Gastroesophageal sphincter (tissue), 4 donors: Measurements from ENCODE around the gene ADM. TPM values are rescaled to one million over a fixed set of nuclear protein-coding genes. Genes with fewer than 3 reads are reported as not detected.

Experiments
- ATAC-seq: fragments of 150-250 bp; one replicate; pipeline ENCODE4 v1.9.1; 2016; ENCODE audit warnings: mild to moderate bottlenecking, moderate library complexity
- H3K27ac ChIP-seq, 4 donors: fragments of 200-600 bp; sonication (generic) in 3 of 4; 1 replicate in 3 of 4; 2 replicates in 1 of 4; pipeline ENCODE4 v1.5.1; 2016 to 2019
- H3K27me3 ChIP-seq: fragments of 200-600 bp; sonication (generic); one replicate; pipeline ENCODE4 v1.5.1; 2019
- H3K36me3 ChIP-seq, 2 donors: fragments of 200-600 bp; sonication (generic); one replicate each; pipeline ENCODE4 v1.5.1; 2019; ENCODE audit warnings: control low read depth in 1 of 2
- H3K4me1 ChIP-seq, 3 donors: fragments of 200-600 bp; sonication (generic); 1 replicate in 2 of 3; 2 replicates in 1 of 3; pipeline ENCODE4 v1.5.1; 2016 to 2019; ENCODE audit warnings: control low read depth in 2 of 3
- H3K4me3 ChIP-seq, 2 donors: fragments of 200-600 bp; sonication (generic); one replicate each; pipeline ENCODE4 v1.5.1; 2019; ENCODE audit warnings: mild to moderate bottlenecking in 1 of 2, moderate library complexity in 1 of 2
- H3K9me3 ChIP-seq, 3 donors: fragments of 200-600 bp; sonication (generic); one replicate each; pipeline ENCODE4 v1.5.1; 2017 to 2019; ENCODE audit warnings: control low read depth in 2 of 3
- EP300 ChIP-seq: sonication (generic); formaldehyde crosslinking; IDR thresholded peaks from one replicate; pipeline ENCODE4 v1.6.1; 2017; ENCODE audit warnings: antibody characterized with exemption, mild to moderate bottlenecking
- POLR2A ChIP-seq, 2 donors: fragments of 450-650 bp; IDR thresholded peaks; one replicate each; pipeline ENCODE4 v1.6.1; 2017; ENCODE audit warnings: antibody characterized with exemption in 2 of 2, mild to moderate bottlenecking in 2 of 2, moderate library complexity in 1 of 2
- POLR2AphosphoS5 ChIP-seq: sonication (generic); formaldehyde crosslinking; IDR thresholded peaks from one replicate; pipeline ENCODE4 v1.6.1; 2017; ENCODE audit warnings: antibody characterized with exemption
- small RNA-seq, 4 donors: library from RNA; depleted of rRNA; stranded (forward); fragments of <200 nt; gene quantifications; one replicate each; pipeline ENCODE3, GENCODE V24; 2016
- total RNA-seq, 4 donors: library from RNA; depleted of rRNA; stranded (reverse); fragments of >200 nt; gene quantifications; one replicate each; pipeline ENCODE4 v1.1.0, GENCODE V29; 2016
- TF ChIP-seq, protein P1 (sequence below), 4 experiments: fragments of 200-600 bp in 2 of 4; fragments of 450-650 bp in 2 of 4; sonication (generic) in 1 of 4; IDR thresholded peaks; one replicate each; pipeline ENCODE4 v1.5.1; 2017 to 2019; ENCODE audit warnings: antibody characterized with exemption in 4 of 4, mild to moderate bottlenecking in 2 of 4, moderate library complexity in 2 of 4

Gene ADM
- total RNA-seq, 4 donors from 2014 or later: 36.3 to 108 (median 81.8) TPM

DNA sequence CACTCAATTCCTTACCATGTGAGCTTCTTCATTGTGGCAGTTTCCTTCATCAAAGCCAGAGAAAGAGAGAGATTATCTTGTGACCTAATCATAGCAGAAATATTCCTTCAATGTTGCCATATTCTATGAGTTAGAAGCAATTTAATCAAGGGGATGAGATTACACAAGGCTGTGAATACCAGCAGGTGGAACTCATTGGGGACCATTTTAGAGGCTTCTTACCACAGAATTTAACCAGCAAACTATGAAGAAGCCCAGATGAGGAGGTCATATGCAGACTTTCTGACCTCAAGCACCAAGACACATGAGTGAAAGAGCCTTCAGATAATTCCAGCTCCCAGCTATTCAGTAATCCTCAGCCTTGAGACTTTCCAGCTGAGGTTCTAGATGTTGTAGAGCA is 51.3 kb downstream of the ADM start:
- no peaks in the 10 kb centered on the region for H3K9me3 ChIP-seq
- H3K4me1 ChIP-seq: peaks cover 0 to 18% (median 10%) of the 10 kb centered on the region in 3 donors
- H3K27me3 ChIP-seq: no peaks in the 10 kb centered on the region
- no peaks in the 10 kb centered on the region for H3K36me3 ChIP-seq
- no peak for ATAC-seq
- no peak overlapping the region for H3K4me3 ChIP-seq
- TF ChIP-seq, protein P1, sequence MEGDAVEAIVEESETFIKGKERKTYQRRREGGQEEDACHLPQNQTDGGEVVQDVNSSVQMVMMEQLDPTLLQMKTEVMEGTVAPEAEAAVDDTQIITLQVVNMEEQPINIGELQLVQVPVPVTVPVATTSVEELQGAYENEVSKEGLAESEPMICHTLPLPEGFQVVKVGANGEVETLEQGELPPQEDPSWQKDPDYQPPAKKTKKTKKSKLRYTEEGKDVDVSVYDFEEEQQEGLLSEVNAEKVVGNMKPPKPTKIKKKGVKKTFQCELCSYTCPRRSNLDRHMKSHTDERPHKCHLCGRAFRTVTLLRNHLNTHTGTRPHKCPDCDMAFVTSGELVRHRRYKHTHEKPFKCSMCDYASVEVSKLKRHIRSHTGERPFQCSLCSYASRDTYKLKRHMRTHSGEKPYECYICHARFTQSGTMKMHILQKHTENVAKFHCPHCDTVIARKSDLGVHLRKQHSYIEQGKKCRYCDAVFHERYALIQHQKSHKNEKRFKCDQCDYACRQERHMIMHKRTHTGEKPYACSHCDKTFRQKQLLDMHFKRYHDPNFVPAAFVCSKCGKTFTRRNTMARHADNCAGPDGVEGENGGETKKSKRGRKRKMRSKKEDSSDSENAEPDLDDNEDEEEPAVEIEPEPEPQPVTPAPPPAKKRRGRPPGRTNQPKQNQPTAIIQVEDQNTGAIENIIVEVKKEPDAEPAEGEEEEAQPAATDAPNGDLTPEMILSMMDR (IDR thresholded peaks at IDR 0.05): no peak
- TF ChIP-seq POLR2AphosphoS5 (no peak), EP300 (no peak), POLR2A (IDR thresholded peaks at IDR 0.05) (no peak)
- no peak overlapping the region for H3K27ac ChIP-seq

Small RNA genes lying within 50 kb of the gene (small RNA-seq; reads per million reads assigned to genes)
- 0 reads per million in 4 donors for gene AC080023.2

Other genes starting within 250 kb of the ADM start
- gene SBF2, start 10.9 kb upstream of the ADM start, total RNA-seq: 10 to 100 TPM; 52.8 to 87.9 (median 62.4) TPM
- 1 to 10 TPM; 4.3 to 7.3 (median 5.4) TPM for gene AMPD3, start 150.2 kb downstream of the ADM start, total RNA-seq
- gene RNF141, start 236.1 kb downstream of the ADM start, total RNA-seq: 10 to 100 TPM; 28.4 to 44.8 (median 38.1) TPM